ENCODE data around the gene AQR. TPM values are rescaled to one million over a fixed set of nuclear protein-coding genes. Genes with fewer than 3 reads are reported as not detected.
A peak's percentile ranks its signal among the peaks of the same experiment; 100 is the strongest.

The AQR gene
- total and polyA plus RNA-seq, 12 donors = 10.2 to 43.4 (median 28.3) TPM

DNA sequence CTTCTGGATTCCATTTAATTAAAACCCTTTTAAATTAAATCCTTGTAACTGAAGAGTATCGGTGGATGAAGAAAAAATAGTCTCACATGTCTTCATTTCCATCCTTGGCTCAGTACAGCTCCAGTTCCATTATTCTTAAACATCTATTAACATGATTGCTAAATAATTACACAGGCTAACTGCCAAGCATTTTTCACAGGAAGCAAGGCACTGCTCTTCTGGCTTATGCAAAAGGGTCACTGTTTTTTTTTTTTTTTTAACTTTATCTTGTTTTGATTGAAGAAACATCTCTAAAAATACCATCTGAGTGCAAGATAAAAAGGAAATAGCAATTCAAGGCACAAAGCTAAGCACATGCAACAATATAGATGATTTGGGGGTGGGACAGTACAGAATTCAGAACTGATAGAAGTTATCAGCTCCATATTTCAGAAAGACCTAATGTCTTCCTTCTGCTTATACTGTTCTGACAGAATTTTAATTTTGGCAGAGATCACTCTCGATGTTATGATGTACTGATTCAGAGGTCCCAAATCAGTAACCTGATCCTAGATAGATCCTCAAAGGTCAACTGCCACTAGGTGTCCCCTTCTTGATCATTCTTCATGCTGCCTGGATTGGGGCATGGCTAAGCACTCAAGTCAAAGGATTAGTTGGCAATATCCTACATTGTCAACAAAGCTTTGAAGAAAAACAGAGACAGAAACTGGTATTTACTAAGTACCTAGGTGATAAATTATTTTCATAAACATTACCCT lies 116.4 kb downstream of the AQR start:
- Histone ChIP-seq H3K4me1 (replicated peaks in 1 of 2) (peaks cover 16 to 30% of the 10 kb centered on the region in 2 donors), H3K27ac (peak overlapping the region in 1 of 5 donors; percentile 11), H3K27me3 (no peaks in the 10 kb centered on the region), H3K9me3 (replicated peaks in 1 of 3) (no peaks in the 10 kb centered on the region), H3K36me3 (replicated peaks in 1 of 2) (peaks cover 0 to 10% of the 10 kb centered on the region in 2 donors), H3K4me3 (no peak overlapping the region)
- intact Hi-C loops (cut with DNase I) = no loop called here
- DNase-seq = no peak
- TF ChIP-seq, protein P1, sequence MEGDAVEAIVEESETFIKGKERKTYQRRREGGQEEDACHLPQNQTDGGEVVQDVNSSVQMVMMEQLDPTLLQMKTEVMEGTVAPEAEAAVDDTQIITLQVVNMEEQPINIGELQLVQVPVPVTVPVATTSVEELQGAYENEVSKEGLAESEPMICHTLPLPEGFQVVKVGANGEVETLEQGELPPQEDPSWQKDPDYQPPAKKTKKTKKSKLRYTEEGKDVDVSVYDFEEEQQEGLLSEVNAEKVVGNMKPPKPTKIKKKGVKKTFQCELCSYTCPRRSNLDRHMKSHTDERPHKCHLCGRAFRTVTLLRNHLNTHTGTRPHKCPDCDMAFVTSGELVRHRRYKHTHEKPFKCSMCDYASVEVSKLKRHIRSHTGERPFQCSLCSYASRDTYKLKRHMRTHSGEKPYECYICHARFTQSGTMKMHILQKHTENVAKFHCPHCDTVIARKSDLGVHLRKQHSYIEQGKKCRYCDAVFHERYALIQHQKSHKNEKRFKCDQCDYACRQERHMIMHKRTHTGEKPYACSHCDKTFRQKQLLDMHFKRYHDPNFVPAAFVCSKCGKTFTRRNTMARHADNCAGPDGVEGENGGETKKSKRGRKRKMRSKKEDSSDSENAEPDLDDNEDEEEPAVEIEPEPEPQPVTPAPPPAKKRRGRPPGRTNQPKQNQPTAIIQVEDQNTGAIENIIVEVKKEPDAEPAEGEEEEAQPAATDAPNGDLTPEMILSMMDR (IDR thresholded peaks at IDR 0.05) = no peak
- TF ChIP-seq POLR2A (IDR thresholded peaks at IDR 0.05) = no peak
- WGBS, 4 donors = 40 to 65% (median 56%) methylated on average over 2 of the region's 2 CpGs

DNA sequence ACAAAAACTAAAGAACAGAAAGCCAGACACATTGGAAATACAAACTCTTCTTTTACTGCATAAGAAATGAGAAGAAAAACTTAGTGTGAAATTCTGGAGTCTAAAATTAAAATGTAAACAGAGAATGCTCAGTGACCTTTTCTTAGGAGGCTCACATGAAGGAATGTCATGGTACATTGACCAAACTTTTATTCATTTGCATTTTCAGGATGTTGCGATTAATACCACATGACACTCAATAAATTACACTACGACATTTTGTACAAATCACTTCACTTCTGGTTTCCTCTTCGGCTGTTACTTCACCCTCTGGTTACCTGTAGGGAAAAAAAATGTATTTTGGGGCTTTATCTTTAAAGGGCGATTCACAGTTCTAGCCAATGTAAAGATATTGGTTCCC lies 117.8 kb downstream of the AQR start:
- H3K27ac ChIP-seq = no peak overlapping the region
- WGBS, 4 donors = 82 to 93% (median 85%) methylated on average over 4 of the region's 4 CpGs

DNA sequence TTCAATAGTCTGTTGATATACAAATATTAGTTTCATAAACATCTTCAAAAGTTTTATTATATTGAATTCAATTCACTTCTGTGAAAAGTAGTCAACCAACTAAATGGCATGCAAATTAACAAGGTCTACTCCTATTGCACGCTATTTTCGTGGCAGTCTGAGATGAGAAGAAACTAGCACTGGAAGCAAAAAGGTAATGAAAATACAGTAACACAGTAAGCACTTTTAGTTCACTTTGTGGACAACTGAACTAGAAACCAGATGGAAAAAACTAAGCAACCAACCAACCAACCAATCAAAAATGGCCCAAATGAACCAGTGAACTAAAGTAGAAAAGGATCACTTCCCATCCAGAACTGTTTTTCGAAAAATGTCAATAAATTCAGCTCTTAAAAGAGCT lies 118.5 kb downstream of the AQR start:
- WGBS, 4 donors = 88 to 98% (median 96%) methylated on average over 3 of the region's 3 CpGs
- intact Hi-C loops (cut with DNase I) = no loop called here
- TF ChIP-seq, protein P1 (IDR thresholded peaks at IDR 0.05) = no peak
- TF ChIP-seq POLR2A (IDR thresholded peaks at IDR 0.05) = no peak

More for the DNA sequence above, 117.8 kb downstream of the AQR start:
- intact Hi-C loops (cut with DNase I) = no loop called here
- H3K36me3 ChIP-seq (replicated peaks in 1 of 2) = peaks cover 0 to 3% of the 10 kb centered on the region in 2 donors
- H3K4me1 ChIP-seq (replicated peaks in 1 of 2) = peaks cover 16 to 30% of the 10 kb centered on the region in 2 donors
- no peaks in the 10 kb centered on the region for H3K9me3 ChIP-seq (replicated peaks in 1 of 3)
- no peak overlapping the region for H3K4me3 ChIP-seq
- TF ChIP-seq POLR2A (IDR thresholded peaks at IDR 0.05) = no peak
- TF ChIP-seq, protein P1 (IDR thresholded peaks at IDR 0.05) = no peak
- no peak for DNase-seq
- H3K27me3 ChIP-seq = no peaks in the 10 kb centered on the region

DNA sequence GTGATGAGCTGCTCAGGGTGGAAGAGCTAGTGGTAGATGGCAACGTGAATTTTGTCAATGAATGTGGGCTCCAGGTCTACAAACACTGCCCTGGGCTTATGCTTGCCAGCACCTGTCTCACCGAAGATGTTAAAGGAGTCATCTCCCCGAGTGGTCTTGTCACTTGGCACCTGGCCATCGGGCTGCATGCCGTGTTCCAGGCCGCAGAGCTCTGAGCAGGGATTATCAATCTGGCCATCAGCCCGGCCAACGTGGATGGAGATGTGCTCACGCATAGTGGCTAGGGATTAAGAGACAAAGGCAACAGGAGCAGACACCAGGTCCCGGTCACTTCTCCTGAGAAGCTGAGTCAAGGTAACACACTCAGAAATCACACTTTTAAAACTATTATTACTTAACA lies 119.4 kb downstream of the AQR start:
- Histone ChIP-seq H3K4me3 (no peak overlapping the region), H3K4me1 (replicated peaks in 1 of 2) (peaks cover 2 to 19% of the 10 kb centered on the region in 2 donors), H3K27ac (no peak overlapping the region), H3K9me3 (replicated peaks in 1 of 3) (no peaks in the 10 kb centered on the region), H3K27me3 (no peaks in the 10 kb centered on the region), H3K36me3 (replicated peaks in 1 of 2) (no peaks in the 10 kb centered on the region)
- no peak for DNase-seq
- 62 to 86% (median 75%) methylated on average over 6 to 10 of the region's 10 CpGs for WGBS, 4 donors
- intact Hi-C loops (cut with DNase I) = no loop called here
- TF ChIP-seq POLR2A (IDR thresholded peaks at IDR 0.05) = no peak
- TF ChIP-seq, protein P1 (IDR thresholded peaks at IDR 0.05) = no peak

More for the DNA sequence above, 118.5 kb downstream of the AQR start:
- peaks cover 11 to 28% of the 10 kb centered on the region in 2 donors for H3K4me1 ChIP-seq (replicated peaks in 1 of 2)
- no peak for DNase-seq
- H3K27me3 ChIP-seq = no peaks in the 10 kb centered on the region
- no peak overlapping the region for H3K4me3 ChIP-seq
- no peaks in the 10 kb centered on the region for H3K36me3 ChIP-seq (replicated peaks in 1 of 2)
- no peak overlapping the region for H3K27ac ChIP-seq
- no peaks in the 10 kb centered on the region for H3K9me3 ChIP-seq (replicated peaks in 1 of 3)
